Glutamatergic neuron (in vitro differentiated cells): ENCODE measurements around the gene ZNRF1. TPM values are rescaled to one million over a fixed set of nuclear protein-coding genes. Genes with fewer than 3 reads are reported as not detected.
"Not testable (repeated sequence)": the region's sequence is repeated elsewhere in the genome, so short reads cannot be mapped to it uniquely, and the experiment has no call there.

Experiments
- DNase-seq: peaks from one replicate; pipeline ENCODE4 v3.0.0; 2022
- H3K27ac Mint-ChIP-seq: one replicate; pipeline ENCODE4 v1.8.0; 2020; ENCODE audit warnings: mild to moderate bottlenecking, mixed read lengths, inconsistent platforms; ENCODE audit not compliant: unreplicated experiment
- H3K27me3 Mint-ChIP-seq: one replicate; pipeline ENCODE4 v1.8.0; 2020; ENCODE audit warnings: mild to moderate bottlenecking, moderate library complexity, mixed read lengths, inconsistent platforms; ENCODE audit not compliant: unreplicated experiment
- H3K36me3 Mint-ChIP-seq: one replicate; pipeline ENCODE4 v1.8.0; 2020; ENCODE audit warnings: mild to moderate bottlenecking, mixed read lengths, inconsistent platforms; ENCODE audit not compliant: unreplicated experiment
- H3K4me1 Mint-ChIP-seq: one replicate; pipeline ENCODE4 v1.8.0; 2020; ENCODE audit warnings: mild to moderate bottlenecking, low read depth, mixed read lengths, inconsistent platforms; ENCODE audit not compliant: unreplicated experiment
- H3K4me3 Mint-ChIP-seq: one replicate; pipeline ENCODE4 v1.8.0; 2020; ENCODE audit warnings: mild to moderate bottlenecking, mixed read lengths, inconsistent platforms; ENCODE audit not compliant: unreplicated experiment
- H3K9me3 Mint-ChIP-seq: one replicate; pipeline ENCODE4 v1.8.0; 2020; ENCODE audit warnings: mild to moderate bottlenecking, moderate library complexity, mixed read lengths, inconsistent platforms; ENCODE audit not compliant: unreplicated experiment
- total RNA-seq: library from RNA; stranded (reverse); fragmentation: NEBNext Ultra II Directional; extraction: Animal tissue kit (Norgen Biotek cat#: 25700); gene quantifications from one replicate; pipeline ENCODE4 v1.2.1, GENCODE V29; 2021; ENCODE audit not compliant: unreplicated experiment
- TF ChIP-seq, protein P1 (sequence below): fragments of 200-600 bp; sonication (generic); IDR thresholded peaks from one replicate; pipeline ENCODE4 v1.5.0; 2021; ENCODE audit not compliant: partially characterized antibody, unreplicated experiment

The ZNRF1 gene
- total RNA-seq, 1 donor from 2014 or later = 55.3 TPM

DNA sequence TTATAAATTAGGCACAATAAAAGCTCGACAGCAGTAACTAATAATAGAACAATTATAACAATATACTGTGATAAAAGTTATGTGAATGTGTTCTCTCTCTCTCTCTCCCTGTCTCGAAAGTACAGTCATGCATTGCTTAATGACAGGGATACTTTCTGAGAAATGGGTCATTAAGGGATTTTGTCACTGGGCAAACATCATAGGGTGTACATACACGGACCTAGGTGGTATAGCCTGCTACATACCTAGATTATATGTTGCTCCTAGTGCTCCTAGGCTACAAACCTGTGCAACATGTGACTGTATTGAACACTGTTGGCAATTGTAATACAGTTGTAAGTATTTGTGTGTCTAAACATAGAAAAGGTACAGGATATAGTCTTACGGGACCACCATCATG is 6.9 kb downstream of the ZNRF1 start:
- TF ChIP-seq, protein P1, sequence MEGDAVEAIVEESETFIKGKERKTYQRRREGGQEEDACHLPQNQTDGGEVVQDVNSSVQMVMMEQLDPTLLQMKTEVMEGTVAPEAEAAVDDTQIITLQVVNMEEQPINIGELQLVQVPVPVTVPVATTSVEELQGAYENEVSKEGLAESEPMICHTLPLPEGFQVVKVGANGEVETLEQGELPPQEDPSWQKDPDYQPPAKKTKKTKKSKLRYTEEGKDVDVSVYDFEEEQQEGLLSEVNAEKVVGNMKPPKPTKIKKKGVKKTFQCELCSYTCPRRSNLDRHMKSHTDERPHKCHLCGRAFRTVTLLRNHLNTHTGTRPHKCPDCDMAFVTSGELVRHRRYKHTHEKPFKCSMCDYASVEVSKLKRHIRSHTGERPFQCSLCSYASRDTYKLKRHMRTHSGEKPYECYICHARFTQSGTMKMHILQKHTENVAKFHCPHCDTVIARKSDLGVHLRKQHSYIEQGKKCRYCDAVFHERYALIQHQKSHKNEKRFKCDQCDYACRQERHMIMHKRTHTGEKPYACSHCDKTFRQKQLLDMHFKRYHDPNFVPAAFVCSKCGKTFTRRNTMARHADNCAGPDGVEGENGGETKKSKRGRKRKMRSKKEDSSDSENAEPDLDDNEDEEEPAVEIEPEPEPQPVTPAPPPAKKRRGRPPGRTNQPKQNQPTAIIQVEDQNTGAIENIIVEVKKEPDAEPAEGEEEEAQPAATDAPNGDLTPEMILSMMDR = no peak
- Mint-ChIP-seq H3K27ac (no peak overlapping the region), H3K27me3 (peaks cover 4% of the 10 kb centered on the region), H3K4me3 (no peak overlapping the region), H3K9me3 (peaks cover 4% of the 10 kb centered on the region), H3K4me1 (peaks cover 15% of the 10 kb centered on the region), H3K36me3 (no peaks in the 10 kb centered on the region)
- DNase-seq = no peak

DNA sequence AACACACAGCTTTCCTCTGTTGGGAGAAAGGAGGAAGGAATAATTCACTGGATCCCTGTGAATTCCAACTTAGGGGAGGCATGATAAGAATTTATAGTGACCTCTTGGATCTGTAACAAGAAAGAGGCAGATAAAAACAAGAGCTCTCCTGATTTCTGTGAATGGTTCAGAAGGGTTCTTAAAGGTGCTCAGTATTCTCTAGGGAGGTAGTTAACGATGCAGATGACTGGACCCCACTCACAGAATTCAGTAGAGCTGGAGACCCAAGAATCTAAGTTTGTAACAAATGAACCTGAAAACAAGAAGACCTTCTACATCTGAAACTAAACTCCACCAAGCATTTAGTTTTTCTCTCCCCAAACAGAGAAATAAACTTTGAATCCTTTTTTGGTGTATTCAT is 8.6 kb downstream of the ZNRF1 start:
- TF ChIP-seq, protein P1 = no peak
- Mint-ChIP-seq H3K4me3 (no peak overlapping the region), H3K27ac (no peak overlapping the region), H3K27me3 (peaks cover 1% of the 10 kb centered on the region), H3K36me3 (no peaks in the 10 kb centered on the region), H3K9me3 (peaks cover 1% of the 10 kb centered on the region), H3K4me1 (peaks cover 17% of the 10 kb centered on the region)
- DNase-seq = no peak

DNA sequence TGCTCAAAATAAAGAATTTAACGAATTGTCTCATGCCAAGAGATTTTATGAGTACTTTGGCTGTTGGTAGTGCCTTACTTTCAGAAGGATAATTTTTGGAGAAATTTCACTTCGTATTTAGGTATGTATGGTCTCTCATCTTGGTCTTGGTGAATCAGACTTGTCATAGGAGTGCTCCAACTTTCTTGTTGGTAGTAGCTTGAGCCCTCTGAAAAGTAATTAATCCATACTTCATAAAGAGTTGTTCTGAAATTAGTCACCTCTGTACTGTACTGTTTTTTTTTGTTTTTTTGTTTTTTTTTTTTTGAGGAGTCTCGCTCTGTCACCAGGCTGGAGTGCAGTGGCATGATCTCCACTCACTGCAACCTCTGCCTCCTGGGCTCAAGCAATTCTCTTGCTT is 11.6 kb downstream of the ZNRF1 start:
- H3K4me1 Mint-ChIP-seq = peaks cover 17% of the 10 kb centered on the region
- no peak overlapping the region for H3K4me3 Mint-ChIP-seq
- H3K27me3 Mint-ChIP-seq = no peaks in the 10 kb centered on the region
- no peaks in the 10 kb centered on the region for H3K36me3 Mint-ChIP-seq
- no peak for DNase-seq
- H3K27ac Mint-ChIP-seq = no peak overlapping the region
- TF ChIP-seq, protein P1 = no peak
- peaks cover 1% of the 10 kb centered on the region for H3K9me3 Mint-ChIP-seq

DNA sequence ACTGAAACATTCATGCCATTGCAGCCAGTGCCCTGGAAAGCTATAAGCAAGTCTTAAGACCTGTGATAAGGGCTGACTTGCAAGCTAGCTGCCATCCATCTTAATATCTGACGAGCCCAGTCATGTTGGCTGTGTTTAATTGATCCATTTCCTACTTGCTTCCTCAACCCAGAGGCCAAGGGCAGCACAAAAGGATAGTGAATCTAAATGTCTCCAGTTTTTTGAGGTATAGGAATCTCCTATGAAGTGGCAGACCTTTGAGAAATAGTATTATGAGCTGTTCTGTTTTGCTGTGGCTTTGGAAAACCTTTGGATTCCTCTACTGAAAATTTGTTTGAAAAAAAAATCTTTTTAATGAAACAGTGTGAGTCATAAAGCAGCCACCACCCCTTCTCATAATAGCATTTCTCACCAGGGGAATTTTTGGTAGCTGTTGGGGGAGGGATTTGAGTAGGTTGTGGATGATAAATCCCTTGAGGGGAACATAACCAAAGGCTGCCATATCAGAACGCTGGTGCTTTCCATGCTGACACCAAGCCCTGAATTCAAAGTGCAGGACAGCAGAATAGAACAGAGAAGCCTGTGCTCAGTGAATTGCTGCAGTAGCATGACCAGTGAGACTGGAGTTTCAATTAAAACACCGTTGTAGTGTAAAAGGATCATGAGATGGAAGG is 12.9 kb downstream of the ZNRF1 start:
- TF ChIP-seq, protein P1 = no peak
- Mint-ChIP-seq H3K4me1 (peaks cover 17% of the 10 kb centered on the region), H3K4me3 (no peak overlapping the region), H3K9me3 (peaks cover 1% of the 10 kb centered on the region), H3K27me3 (no peaks in the 10 kb centered on the region), H3K27ac (peak overlapping the region; percentile 59), H3K36me3 (no peaks in the 10 kb centered on the region)
- no peak for DNase-seq

DNA sequence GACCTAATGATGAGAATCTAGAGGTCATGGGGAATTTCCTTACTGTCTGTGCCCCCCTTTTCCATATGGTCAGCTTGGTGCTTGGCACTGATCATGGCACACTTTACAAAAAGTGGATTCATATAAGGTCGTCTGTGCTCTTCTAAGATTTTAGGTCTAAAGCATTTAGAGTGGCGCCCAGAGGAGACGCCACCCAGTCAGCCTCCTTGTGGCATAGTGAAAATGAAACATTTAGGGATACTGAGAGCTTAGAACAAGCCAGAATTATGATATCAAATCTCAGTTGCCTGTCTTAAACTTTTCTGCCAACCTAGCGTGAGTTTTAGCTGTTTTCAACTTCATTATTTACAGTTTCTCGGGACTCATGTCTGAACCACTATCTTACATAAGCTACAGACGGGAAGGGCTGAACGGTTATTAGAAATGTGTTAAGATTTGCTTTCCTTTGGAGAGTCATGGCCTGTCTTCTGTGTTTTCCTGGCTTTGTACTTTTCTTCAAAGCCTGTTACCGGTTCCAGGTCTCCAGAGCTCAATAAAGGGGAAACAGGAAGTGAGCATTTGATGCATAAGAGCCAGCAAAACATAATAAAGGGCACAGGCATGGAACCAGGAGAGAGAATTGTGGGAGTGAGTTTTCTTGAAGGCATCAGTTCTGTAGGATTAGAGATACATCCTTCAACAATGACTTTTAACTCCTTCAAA is 13.7 kb downstream of the ZNRF1 start:
- DNase-seq = no peak
- Mint-ChIP-seq H3K4me1 (peaks cover 18% of the 10 kb centered on the region), H3K36me3 (no peaks in the 10 kb centered on the region), H3K9me3 (no peaks in the 10 kb centered on the region), H3K27ac (peak overlapping the region; percentile 59), H3K27me3 (no peaks in the 10 kb centered on the region), H3K4me3 (no peak overlapping the region)
- TF ChIP-seq, protein P1 = no peak

DNA sequence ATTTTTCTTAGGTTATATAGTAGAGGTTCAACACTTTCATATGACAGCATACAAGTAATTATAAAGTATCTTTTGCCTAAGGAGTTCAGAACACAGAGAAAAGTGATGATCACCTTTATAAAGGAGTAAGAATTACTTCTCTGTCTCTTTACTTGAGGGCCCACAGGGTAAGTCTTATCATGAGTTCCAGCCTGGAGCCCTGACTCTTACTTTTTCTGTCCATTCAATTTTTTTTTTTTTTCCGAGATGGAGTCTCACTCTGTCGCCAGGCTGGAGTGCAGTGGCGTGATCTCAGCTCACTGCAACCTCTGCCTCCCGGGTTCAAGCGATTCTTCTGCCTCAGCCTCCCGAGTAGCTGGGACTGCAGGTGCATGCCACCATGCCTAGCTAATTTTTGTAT is 14.3 kb downstream of the ZNRF1 start:
- H3K27me3 Mint-ChIP-seq, H3K36me3 Mint-ChIP-seq, H3K9me3 Mint-ChIP-seq, H3K27ac Mint-ChIP-seq, DNase-seq, H3K4me3 Mint-ChIP-seq: not testable (repeated sequence)
- H3K4me1 Mint-ChIP-seq = peaks cover 19% of the 10 kb centered on the region
